Mucosa of rectum (tissue), 2 donors: ENCODE measurements around the gene LSM7.

Source experiments
- H3K27ac ChIP-seq, 2 donors: one replicate each; pipeline ENCODE4 v1.7.0; 2013; ENCODE audit warnings: inconsistent platforms in 2 of 2, low read depth in 2 of 2, low read length in 2 of 2
- H3K27me3 ChIP-seq, 2 donors: one replicate each; pipeline ENCODE4 v1.7.0; 2013; ENCODE audit warnings: low read length in 2 of 2; ENCODE audit not compliant: control insufficient read depth in 2 of 2, insufficient read depth in 2 of 2
- H3K36me3 ChIP-seq, 2 donors: one replicate each; pipeline ENCODE4 v1.7.0; 2013; ENCODE audit warnings: low read length in 2 of 2; ENCODE audit not compliant: control insufficient read depth in 2 of 2, insufficient read depth in 2 of 2
- H3K4me1 ChIP-seq, 2 donors: one replicate each; pipeline ENCODE4 v1.7.0; 2013; ENCODE audit warnings: low read length in 2 of 2, mild to moderate bottlenecking in 1 of 2; ENCODE audit not compliant: control insufficient read depth in 2 of 2, insufficient read depth in 2 of 2
- H3K4me3 ChIP-seq, 2 donors: one replicate each; pipeline ENCODE4 v1.7.0; 2013; ENCODE audit warnings: low read length in 2 of 2
- H3K9ac ChIP-seq, 2 donors: one replicate each; pipeline ENCODE4 v1.7.0; 2013; ENCODE audit warnings: low read length in 2 of 2, low read depth in 1 of 2, mild to moderate bottlenecking in 1 of 2
- H3K9me3 ChIP-seq, 2 donors: one replicate each; pipeline ENCODE4 v1.7.0; 2013; ENCODE audit warnings: low read length in 2 of 2; ENCODE audit not compliant: control insufficient read depth in 2 of 2
- donor health status: healthy.
- donor health status: Normal muscosa, but diverticular disease.

The LSM7 gene

DNA sequence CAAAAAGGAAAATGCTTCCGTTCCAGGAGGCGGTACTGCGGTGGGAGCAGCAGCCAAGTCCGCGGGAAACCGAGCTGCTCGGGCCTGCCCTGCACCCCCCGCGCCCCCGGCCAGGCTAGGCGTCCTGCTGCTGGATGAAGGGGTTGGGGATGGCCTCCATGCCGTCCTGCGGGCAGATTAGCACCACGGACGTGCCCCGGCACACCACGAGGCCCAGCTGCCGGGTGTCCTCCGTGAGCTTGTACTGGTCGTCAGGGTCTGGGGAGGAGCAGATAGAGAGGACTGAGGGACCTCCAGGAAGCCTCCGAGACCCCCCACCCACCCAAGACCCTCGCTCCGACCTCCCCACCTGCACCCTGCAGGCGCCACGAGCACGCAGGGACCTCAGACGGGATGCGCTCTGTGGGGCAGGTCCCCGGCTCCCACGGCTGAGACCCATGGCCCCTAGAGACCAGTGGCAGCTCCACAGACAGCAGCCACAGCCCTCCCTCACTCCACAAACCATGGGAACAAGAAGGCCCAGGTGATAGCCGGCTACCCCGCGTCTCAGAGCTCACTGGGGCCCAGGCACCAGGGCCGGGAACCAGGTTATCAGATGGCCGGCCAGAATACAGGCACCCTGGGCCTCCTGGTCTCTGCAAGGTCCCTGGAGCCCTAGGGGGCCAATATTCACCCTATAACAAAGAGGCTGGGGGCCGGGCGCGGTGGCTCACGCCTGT lies 6.7 kb downstream of the LSM7 start:
- Histone ChIP-seq H3K4me1 (peaks cover 0 to 2% of the 10 kb centered on the region in 2 donors), H3K27me3 (no peaks in the 10 kb centered on the region), H3K36me3 (peaks cover 5 to 9% of the 10 kb centered on the region in 2 donors), H3K4me3 (no peak overlapping the region), H3K27ac (no peak overlapping the region), H3K9ac (no peak overlapping the region), H3K9me3 (no peaks in the 10 kb centered on the region)

DNA sequence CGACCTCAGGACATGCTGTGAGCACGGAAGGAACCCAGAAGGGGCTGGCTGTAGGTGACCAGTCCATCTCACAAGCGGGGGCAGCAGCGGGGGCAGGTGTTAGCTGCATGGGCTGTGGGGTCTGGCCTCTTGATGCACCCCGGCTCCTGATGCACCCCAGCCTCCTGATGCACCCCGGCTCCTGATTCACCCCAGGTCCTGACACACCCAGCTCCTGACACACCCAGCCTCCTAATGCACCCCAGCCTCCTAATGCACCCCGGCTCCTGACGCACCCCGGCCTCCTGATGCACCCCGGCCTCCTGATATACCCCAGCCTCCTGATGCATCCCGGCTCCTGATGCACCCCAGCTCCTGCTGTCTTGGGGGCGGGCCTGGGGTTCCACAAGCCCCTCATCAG lies 7.4 kb downstream of the LSM7 start:
- no peak overlapping the region for H3K4me3 ChIP-seq
- H3K27me3 ChIP-seq: no peaks in the 10 kb centered on the region
- H3K4me1 ChIP-seq: no peaks in the 10 kb centered on the region
- no peak overlapping the region for H3K9ac ChIP-seq
- no peak overlapping the region for H3K27ac ChIP-seq
- no peaks in the 10 kb centered on the region for H3K9me3 ChIP-seq
- peaks cover 5 to 9% of the 10 kb centered on the region in 2 donors for H3K36me3 ChIP-seq

- Histone ChIP-seq H3K9ac (no peak overlapping the region), H3K4me1 (no peaks in the 10 kb centered on the region), H3K9me3 (peaks cover 0 to 5% of the 10 kb centered on the region in 2 donors), H3K27ac (no peak overlapping the region), H3K36me3 (peaks cover 5 to 9% of the 10 kb centered on the region in 2 donors), H3K27me3 (no peaks in the 10 kb centered on the region), H3K4me3 (no peak overlapping the region)
These were observed 8.3 kb downstream of the LSM7 start for GRCh38 chr19:2320049-2320448.

GRCh38 chr19:2319551-2319950 lies 8.8 kb downstream of the LSM7 start:
- Histone ChIP-seq H3K36me3 (peaks cover 1 to 4% of the 10 kb centered on the region in 2 donors), H3K27me3 (no peaks in the 10 kb centered on the region), H3K9ac (no peak overlapping the region)

GRCh38 chr19:2318923-2319322 lies 9.5 kb downstream of the LSM7 start:
- Histone ChIP-seq H3K36me3 (peaks cover 0 to 3% of the 10 kb centered on the region in 2 donors), H3K27me3 (no peaks in the 10 kb centered on the region)

More at GRCh38 chr19:2319551-2319950, 8.8 kb downstream of the LSM7 start:
- Histone ChIP-seq H3K27ac (no peak overlapping the region), H3K4me1 (no peaks in the 10 kb centered on the region), H3K4me3 (no peak overlapping the region), H3K9me3 (peaks cover 0 to 10% of the 10 kb centered on the region in 2 donors)

GRCh38 chr19:2317756-2318155 lies 10.6 kb downstream of the LSM7 start:
- Histone ChIP-seq H3K4me3 (no peak overlapping the region), H3K9me3 (peaks cover 0 to 10% of the 10 kb centered on the region in 2 donors)

More at GRCh38 chr19:2318923-2319322, 9.5 kb downstream of the LSM7 start:
- peaks cover 0 to 10% of the 10 kb centered on the region in 2 donors for H3K9me3 ChIP-seq
- no peak overlapping the region for H3K27ac ChIP-seq
- H3K4me1 ChIP-seq: no peaks in the 10 kb centered on the region
- no peak overlapping the region for H3K9ac ChIP-seq
- H3K4me3 ChIP-seq: no peak overlapping the region

GRCh38 chr19:2317300-2317699 lies 11.1 kb downstream of the LSM7 start:
- H3K4me3 ChIP-seq: no peak overlapping the region

More at GRCh38 chr19:2317756-2318155, 10.6 kb downstream of the LSM7 start:
- H3K27me3 ChIP-seq: peaks cover 2 to 4% of the 10 kb centered on the region in 2 donors
- no peaks in the 10 kb centered on the region for H3K4me1 ChIP-seq
- H3K36me3 ChIP-seq: peaks cover 0 to 3% of the 10 kb centered on the region in 2 donors
- H3K27ac ChIP-seq: no peak overlapping the region
- no peak overlapping the region for H3K9ac ChIP-seq

DNA sequence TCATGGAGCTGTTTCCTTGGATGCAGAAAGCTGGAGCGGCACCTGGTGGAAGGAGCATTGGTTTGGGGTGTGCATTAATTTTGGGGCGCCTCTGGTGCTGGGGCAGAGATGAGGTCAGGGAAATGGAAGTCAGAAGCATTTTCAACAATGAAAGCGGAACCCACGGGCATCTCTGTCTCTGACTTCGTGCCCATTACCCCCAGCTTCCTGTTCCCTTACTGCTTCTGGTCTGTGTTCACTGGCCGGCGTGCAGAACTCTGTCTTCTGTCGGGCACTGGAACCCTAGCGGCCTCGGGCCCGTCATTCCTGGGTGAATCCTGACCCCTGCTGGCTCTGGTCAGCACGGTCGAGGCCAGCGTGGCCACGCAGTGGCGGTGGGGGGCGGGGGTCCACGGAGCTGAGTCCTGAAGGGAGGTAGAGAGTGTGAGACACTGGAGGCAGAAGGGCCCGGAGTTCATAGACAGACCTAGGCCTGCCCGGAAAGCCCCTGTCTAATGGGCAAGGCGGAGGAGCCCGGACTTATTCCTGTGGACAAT lies 12.5 kb downstream of the LSM7 start:
- no peak overlapping the region for H3K4me3 ChIP-seq
- H3K27me3 ChIP-seq: peaks cover 8 to 11% of the 10 kb centered on the region in 2 donors
- no peaks in the 10 kb centered on the region for H3K4me1 ChIP-seq
- no peak overlapping the region for H3K9ac ChIP-seq
- H3K36me3 ChIP-seq: no peaks in the 10 kb centered on the region
- H3K9me3 ChIP-seq: peaks cover 0 to 10% of the 10 kb centered on the region in 2 donors
- peak overlapping the region in 1 of 2 donors; percentile 16 for H3K27ac ChIP-seq

More at GRCh38 chr19:2317300-2317699, 11.1 kb downstream of the LSM7 start:
- H3K36me3 ChIP-seq: no peaks in the 10 kb centered on the region
- no peak overlapping the region for H3K27ac ChIP-seq
- H3K27me3 ChIP-seq: peaks cover 5 to 9% of the 10 kb centered on the region in 2 donors
- no peak overlapping the region for H3K9ac ChIP-seq
- H3K9me3 ChIP-seq: peaks cover 0 to 10% of the 10 kb centered on the region in 2 donors
- H3K4me1 ChIP-seq: no peaks in the 10 kb centered on the region

- peaks cover 0 to 10% of the 10 kb centered on the region in 2 donors for H3K9me3 ChIP-seq
- H3K9ac ChIP-seq: no peak overlapping the region
- H3K27ac ChIP-seq: peak overlapping the region in 1 of 2 donors; percentile 16
- peaks cover 9 to 13% of the 10 kb centered on the region in 2 donors for H3K27me3 ChIP-seq
- no peaks in the 10 kb centered on the region for H3K36me3 ChIP-seq
- no peak overlapping the region for H3K4me3 ChIP-seq
- no peaks in the 10 kb centered on the region for H3K4me1 ChIP-seq
These were observed 13.1 kb downstream of the LSM7 start for GRCh38 chr19:2315121-2315817.
